ENCODE data around the gene RECQL5.

- no peak for TF ChIP-seq POLR2A (IDR thresholded peaks at IDR 0.05; ENCODE audit: low read depth, low read length)
- no peak for TF ChIP-seq POLR2AphosphoS5 (IDR thresholded peaks at IDR 0.05; ENCODE audit: low read depth, low read length)
- TF ChIP-seq TAF1 (IDR thresholded peaks at IDR 0.05; ENCODE audit: borderline replicate concordance, low read depth, low read length): no peak
These were observed 44.1 kb downstream of the RECQL5 start for GRCh38 chr17:75622771-75623273.

Measured in GM12892 (cell line).